ENCODE results near the gene TUB. TPM values are rescaled to one million over a fixed set of nuclear protein-coding genes. Genes with fewer than 3 reads are reported as not detected.

The TUB gene
- total and polyA plus RNA-seq, 2 donors (not counting 1 experiment from before 2014, with no cell fraction given): 0.06 to 0.10 TPM

GRCh38 chr11:8059571-8060011, 21.4 kb upstream of the TUB start:
- no peak overlapping the region for H3K9ac ChIP-seq (ENCODE audit: low read length)
- CTCF ChIA-PET: interaction anchor here (1.2 kb wide), 1 partner anchor 19 kb away, joined by 3 read pairs; no protein-coding TSS in a partner anchor
- Mint-ChIP-seq H3K4me3 (no peak overlapping the region), H3K4me1 (no peaks in the 10 kb centered on the region), H3K27ac (no peak overlapping the region), H3K27me3 (peaks cover 8% of the 10 kb centered on the region), H3K9me3 (ENCODE audit: insufficient read depth) (no peaks in the 10 kb centered on the region)
- H3K4me3 ChIP-seq (ENCODE audit: control extremely low read depth in 1 of 5, extremely low read depth in 1 of 5, insufficient read depth in 1 of 5, low read depth in 2 of 5, low read length in 4 of 5): no peak overlapping the region
- DNase-seq (no peak), ATAC-seq (ENCODE audit: low read depth) (no peak)
- no peak overlapping the region for H3K27ac ChIP-seq (ENCODE audit: low read length in 2 of 2)
- no peak overlapping the region for H2AFZ ChIP-seq (ENCODE audit: insufficient read depth, low read depth, low read length, poor library complexity, severe bottlenecking)
- POLR2A ChIA-PET: no interaction called here
- no peak overlapping the region for H3K4me2 ChIP-seq (replicated peaks; ENCODE audit: low read depth, low read length, poor library complexity, severe bottlenecking)
- no peaks in the 10 kb centered on the region for H3K79me2 ChIP-seq (ENCODE audit: control insufficient read depth, insufficient read depth, low read length)
- WGBS (ENCODE audit: insufficient coverage): 79% methylated on average over 10 of the region's 10 CpGs
- TF ChIP-seq EZH2 (IDR thresholded peaks at IDR 0.05; ENCODE audit: borderline replicate concordance, insufficient read depth, low read depth, low read length, poor library complexity, severe bottlenecking): no peak
- TF ChIP-seq, protein P1, sequence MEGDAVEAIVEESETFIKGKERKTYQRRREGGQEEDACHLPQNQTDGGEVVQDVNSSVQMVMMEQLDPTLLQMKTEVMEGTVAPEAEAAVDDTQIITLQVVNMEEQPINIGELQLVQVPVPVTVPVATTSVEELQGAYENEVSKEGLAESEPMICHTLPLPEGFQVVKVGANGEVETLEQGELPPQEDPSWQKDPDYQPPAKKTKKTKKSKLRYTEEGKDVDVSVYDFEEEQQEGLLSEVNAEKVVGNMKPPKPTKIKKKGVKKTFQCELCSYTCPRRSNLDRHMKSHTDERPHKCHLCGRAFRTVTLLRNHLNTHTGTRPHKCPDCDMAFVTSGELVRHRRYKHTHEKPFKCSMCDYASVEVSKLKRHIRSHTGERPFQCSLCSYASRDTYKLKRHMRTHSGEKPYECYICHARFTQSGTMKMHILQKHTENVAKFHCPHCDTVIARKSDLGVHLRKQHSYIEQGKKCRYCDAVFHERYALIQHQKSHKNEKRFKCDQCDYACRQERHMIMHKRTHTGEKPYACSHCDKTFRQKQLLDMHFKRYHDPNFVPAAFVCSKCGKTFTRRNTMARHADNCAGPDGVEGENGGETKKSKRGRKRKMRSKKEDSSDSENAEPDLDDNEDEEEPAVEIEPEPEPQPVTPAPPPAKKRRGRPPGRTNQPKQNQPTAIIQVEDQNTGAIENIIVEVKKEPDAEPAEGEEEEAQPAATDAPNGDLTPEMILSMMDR (IDR thresholded peaks at IDR 0.05): no peak
- H3K9me3 ChIP-seq (ENCODE audit: control extremely low read depth in 1 of 3, control insufficient read depth in 2 of 3, insufficient read depth in 1 of 3, low read length in 2 of 3): no peaks in the 10 kb centered on the region
- H4K20me1 ChIP-seq (ENCODE audit: control insufficient read depth, insufficient read depth, low read length, poor library complexity, severe bottlenecking): no peaks in the 10 kb centered on the region
- intact Hi-C loops (cut with micrococcal nuclease): no loop called here
- no peaks in the 10 kb centered on the region for H3K36me3 ChIP-seq (replicated peaks in 1 of 2; ENCODE audit: control extremely low read depth in 1 of 2, control insufficient read depth in 1 of 2, extremely low read depth in 1 of 2, insufficient read depth in 2 of 2, low read length in 1 of 2)
- peaks cover 0 to 2% (median 0%) of the 10 kb centered on the region in 4 experiments for H3K27me3 ChIP-seq (replicated peaks in 1 of 4; ENCODE audit: control extremely low read depth in 1 of 4, control insufficient read depth in 3 of 4, insufficient read depth in 4 of 4, low read length in 3 of 4)
- H3K4me1 ChIP-seq (ENCODE audit: control insufficient read depth in 2 of 2, insufficient read depth in 2 of 2, low read length in 2 of 2): no peaks in the 10 kb centered on the region

DNA sequence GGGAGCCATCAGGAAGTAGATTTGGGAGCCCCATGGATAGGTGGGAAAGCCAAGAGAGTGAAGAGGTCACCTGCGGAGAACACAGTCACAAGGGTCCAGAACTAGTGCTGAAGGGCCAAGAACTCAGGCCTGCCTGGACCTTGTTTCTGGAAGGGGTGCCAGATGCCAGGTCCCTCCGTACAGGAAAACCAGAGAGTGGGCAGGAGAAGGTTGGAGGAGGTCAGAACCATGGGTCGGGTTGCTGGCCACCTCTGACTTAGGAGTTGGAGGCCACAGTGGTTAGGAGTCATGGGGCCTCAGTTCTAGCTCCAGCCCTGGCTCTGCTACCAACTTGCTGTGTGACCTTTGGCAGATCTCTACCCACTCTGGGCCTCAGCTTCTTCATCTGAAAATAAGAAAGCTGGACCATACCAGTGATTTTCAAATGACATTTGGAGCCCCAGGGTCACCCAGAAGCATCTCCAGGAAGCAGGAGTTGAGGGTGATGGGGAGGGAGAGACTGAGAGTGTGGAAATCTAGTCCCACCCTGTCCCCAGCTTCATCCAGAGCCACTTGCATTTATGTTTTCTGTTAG, 20.8 kb upstream of the TUB start:
- ATAC-seq (ENCODE audit: low read depth) (no peak), DNase-seq (no peak)
- Mint-ChIP-seq H3K27ac (no peak overlapping the region), H3K27me3 (peaks cover 4% of the 10 kb centered on the region), H3K9me3 (ENCODE audit: insufficient read depth) (no peaks in the 10 kb centered on the region), H3K4me3 (no peak overlapping the region), H3K4me1 (no peaks in the 10 kb centered on the region)
- Histone ChIP-seq H3K9me3 (ENCODE audit: control extremely low read depth in 1 of 3, control insufficient read depth in 2 of 3, insufficient read depth in 1 of 3, low read length in 2 of 3) (no peaks in the 10 kb centered on the region), H4K20me1 (ENCODE audit: control insufficient read depth, insufficient read depth, low read length, poor library complexity, severe bottlenecking) (no peaks in the 10 kb centered on the region), H3K4me1 (ENCODE audit: control insufficient read depth in 2 of 2, insufficient read depth in 2 of 2, low read length in 2 of 2) (no peaks in the 10 kb centered on the region), H3K9ac (ENCODE audit: low read length) (no peak overlapping the region), H2AFZ (ENCODE audit: insufficient read depth, low read depth, low read length, poor library complexity, severe bottlenecking) (no peak overlapping the region), H3K27ac (ENCODE audit: low read length in 2 of 2) (no peak overlapping the region), H3K4me3 (ENCODE audit: control extremely low read depth in 1 of 5, extremely low read depth in 1 of 5, insufficient read depth in 1 of 5, low read depth in 2 of 5, low read length in 4 of 5) (no peak overlapping the region), H3K4me2 (replicated peaks; ENCODE audit: low read depth, low read length, poor library complexity, severe bottlenecking) (no peak overlapping the region), H3K27me3 (replicated peaks in 1 of 4; ENCODE audit: control extremely low read depth in 1 of 4, control insufficient read depth in 3 of 4, insufficient read depth in 4 of 4, low read length in 3 of 4) (no peaks in the 10 kb centered on the region), H3K36me3 (replicated peaks in 1 of 2; ENCODE audit: control extremely low read depth in 1 of 2, control insufficient read depth in 1 of 2, extremely low read depth in 1 of 2, insufficient read depth in 2 of 2, low read length in 1 of 2) (no peaks in the 10 kb centered on the region), H3K79me2 (ENCODE audit: control insufficient read depth, insufficient read depth, low read length) (no peaks in the 10 kb centered on the region)
- WGBS (ENCODE audit: insufficient coverage): 82% methylated on average over 3 of the region's 3 CpGs
- ChIA-PET POLR2A (no interaction called here), CTCF (interaction anchor here (1.6 kb wide), 1 partner anchor 27 kb away, joined by 5 read pairs; no protein-coding TSS in a partner anchor)
- intact Hi-C loops (cut with micrococcal nuclease): no loop called here
- TF ChIP-seq, protein P1 (IDR thresholded peaks at IDR 0.05): no peak
- TF ChIP-seq EZH2 (IDR thresholded peaks at IDR 0.05; ENCODE audit: borderline replicate concordance, insufficient read depth, low read depth, low read length, poor library complexity, severe bottlenecking): no peak

Data from B cell (primary cell).